SK-N-SH treated with all-trans-retinoic acid at 6 μM for 48 hours (cell line): ENCODE results near the gene TRIM2.

Experiments
- ATAC-seq: fragments of 200-7000 bp; cut with Tn5 transposase; 3 replicates; pipeline ENCODE4 v1.9.1; 2020; ENCODE audit warnings: mild to moderate bottlenecking, moderate library complexity
- ARNTL ChIP-seq: fragments of 450-650 bp; formaldehyde crosslinking; IDR thresholded peaks from 2 replicates; pipeline ENCODE4 v1.5.0; 2020; ENCODE audit warnings: low read depth, mild to moderate bottlenecking, moderate library complexity, borderline replicate concordance
- BACH2 ChIP-seq: fragments of 250-450 bp; sonication (Bioruptor Pico); IDR thresholded peaks from 2 replicates; pipeline ENCODE4 v1.9.0; 2021; ENCODE audit warnings: mild to moderate bottlenecking, borderline replicate concordance
- CREB5 ChIP-seq: fragments of 250-450 bp; sonication (Bioruptor Pico); IDR thresholded peaks from 2 replicates; pipeline ENCODE4 v1.5.1; 2020; ENCODE audit warnings: low read depth, mild to moderate bottlenecking, moderate library complexity
- CSDC2 ChIP-seq: fragments of 250-450 bp; sonication (Bioruptor Pico); IDR thresholded peaks from 2 replicates; pipeline ENCODE4 v1.5.0; 2020; ENCODE audit warnings: mild to moderate bottlenecking, moderate library complexity
- ESRRG ChIP-seq: fragments of 250-450 bp; sonication (Bioruptor Pico); IDR thresholded peaks from 2 replicates; pipeline ENCODE4 v1.6.1; 2021; ENCODE audit warnings: mild to moderate bottlenecking
- GLIS3 ChIP-seq: fragments of 250-450 bp; sonication (Bioruptor Pico); IDR thresholded peaks from 2 replicates; pipeline ENCODE4 v1.5.0; 2020; ENCODE audit warnings: mild to moderate bottlenecking, moderate library complexity
- ISL1 ChIP-seq: fragments of 250-450 bp; sonication (Bioruptor Pico); IDR thresholded peaks from 2 replicates; pipeline ENCODE4 v2.1.2; 2022; ENCODE audit warnings: mild to moderate bottlenecking, moderate library complexity
- OSR1 ChIP-seq: fragments of 250-450 bp; sonication (Bioruptor Pico); IDR thresholded peaks from 2 replicates; pipeline ENCODE4 v1.8.0; 2022; ENCODE audit warnings: moderate library complexity, mild to moderate bottlenecking, inconsistent platforms
- PATZ1 ChIP-seq: fragments of 250-450 bp; sonication (Bioruptor Pico); IDR thresholded peaks from 2 replicates; pipeline ENCODE4 v1.8.0; 2020; ENCODE audit warnings: mild to moderate bottlenecking, moderate library complexity, borderline replicate concordance
- POU6F1 ChIP-seq: fragments of 250-450 bp; sonication (Bioruptor Pico); IDR thresholded peaks from 2 replicates; pipeline ENCODE4 v1.8.0; 2021; ENCODE audit warnings: low read depth, mild to moderate bottlenecking, moderate library complexity, borderline replicate concordance
- PPARA ChIP-seq: fragments of 250-450 bp; sonication (Bioruptor Pico); IDR thresholded peaks from 2 replicates; pipeline ENCODE4 v1.5.0; 2020; ENCODE audit warnings: mild to moderate bottlenecking, borderline replicate concordance
- RARB ChIP-seq: fragments of 250-450 bp; sonication (Bioruptor Pico); IDR thresholded peaks from 2 replicates; pipeline ENCODE4 v1.8.0; 2021; ENCODE audit warnings: mild to moderate bottlenecking, moderate library complexity
- SNAI2 ChIP-seq: fragments of 250-450 bp; sonication (Bioruptor Pico); IDR thresholded peaks from 2 replicates; pipeline ENCODE4 v1.5.0; 2020; ENCODE audit warnings: mild to moderate bottlenecking, moderate library complexity
- TCF4 ChIP-seq: fragments of 250-450 bp; sonication (Bioruptor Pico); IDR thresholded peaks from 2 replicates; pipeline ENCODE4 v1.8.0; 2021; ENCODE audit warnings: mild to moderate bottlenecking, moderate library complexity, borderline replicate concordance
- TOX ChIP-seq: fragments of 250-450 bp; sonication (Bioruptor Pico); IDR thresholded peaks from 2 replicates; pipeline ENCODE4 v1.8.0; 2021; ENCODE audit warnings: mild to moderate bottlenecking, moderate library complexity, borderline replicate concordance
- TSHZ2 ChIP-seq: fragments of 250-450 bp; sonication (Bioruptor Pico); IDR thresholded peaks from 2 replicates; pipeline ENCODE4 v1.5.0; 2020; ENCODE audit warnings: mild to moderate bottlenecking, moderate library complexity
- ZC3H10 ChIP-seq: fragments of 250-450 bp; sonication (Bioruptor Pico); IDR thresholded peaks from 2 replicates; pipeline ENCODE4 v1.5.1; 2021; ENCODE audit warnings: mild to moderate bottlenecking, moderate library complexity
- ZFP3 ChIP-seq: fragments of 250-450 bp; sonication (Bioruptor Pico); IDR thresholded peaks from 2 replicates; pipeline ENCODE4 v1.5.0; 2020; ENCODE audit warnings: mild to moderate bottlenecking, moderate library complexity
- ZFP30 ChIP-seq: fragments of 450-650 bp; formaldehyde crosslinking; IDR thresholded peaks from 2 replicates; pipeline ENCODE4 v1.5.0; 2022; ENCODE audit warnings: mild to moderate bottlenecking, moderate library complexity
- ZNF565 ChIP-seq: fragments of 450-650 bp; formaldehyde crosslinking; conservative IDR thresholded peaks from 2 replicates; pipeline ENCODE4 v1.5.0; 2020; ENCODE audit warnings: low read depth, mild to moderate bottlenecking, moderate library complexity
- ZNF70 ChIP-seq: fragments of 450-650 bp; formaldehyde crosslinking; IDR thresholded peaks from 2 replicates; pipeline ENCODE4 v1.5.0; 2020; ENCODE audit warnings: mild to moderate bottlenecking, moderate library complexity
- ZNF8 ChIP-seq: fragments of 450-650 bp; formaldehyde crosslinking; IDR thresholded peaks from 2 replicates; pipeline ENCODE4 v1.5.0; 2020; ENCODE audit warnings: mild to moderate bottlenecking, moderate library complexity

Gene TRIM2

GRCh38 chr4:153204728-153205648, 745 bp downstream of the TRIM2 start:
- TF ChIP-seq ZFP3 (no peak), RARB (CRISPR knock-in tag) (no peak), CREB5 (CRISPR knock-in tag) (no peak), TSHZ2 (CRISPR knock-in tag) (no peak), GLIS3 (CRISPR knock-in tag) (no peak), ARNTL (no peak), PATZ1 (CRISPR knock-in tag) (no peak), POU6F1 (no peak), ZNF565 (CRISPR knock-in tag) (no peak), ZFP30 (no peak), ISL1 (CRISPR knock-in tag) (no peak), ZC3H10 (no peak), PPARA (CRISPR knock-in tag) (no peak), TOX (CRISPR knock-in tag) (no peak), OSR1 (CRISPR knock-in tag) (no peak)
- no peak for ATAC-seq

GRCh38 chr4:153205757-153206156, 1.5 kb downstream of the TRIM2 start:
- no peak for TF ChIP-seq TOX (CRISPR knock-in tag)
- TF ChIP-seq SNAI2: no peak
- no peak for TF ChIP-seq CSDC2 (CRISPR knock-in tag)
- no peak for TF ChIP-seq OSR1 (CRISPR knock-in tag)
- TF ChIP-seq ARNTL: no peak
- TF ChIP-seq ESRRG (CRISPR knock-in tag): no peak
- no peak for TF ChIP-seq RARB (CRISPR knock-in tag)
- TF ChIP-seq POU6F1: no peak
- TF ChIP-seq TCF4: no peak
- no peak for TF ChIP-seq ZFP30
- TF ChIP-seq ZNF565 (CRISPR knock-in tag): no peak
- no peak for TF ChIP-seq BACH2 (CRISPR knock-in tag)
- ATAC-seq: peak; percentile 47

- TF ChIP-seq ZFP30: no peak
- TF ChIP-seq OSR1 (CRISPR knock-in tag): no peak
- TF ChIP-seq TOX (CRISPR knock-in tag): no peak
- no peak for TF ChIP-seq CREB5 (CRISPR knock-in tag)
- TF ChIP-seq PPARA (CRISPR knock-in tag): no peak
- no peak for TF ChIP-seq ZNF565 (CRISPR knock-in tag)
- no peak for TF ChIP-seq CSDC2 (CRISPR knock-in tag)
- TF ChIP-seq POU6F1: no peak
- no peak for TF ChIP-seq ZC3H10
- no peak for TF ChIP-seq ESRRG (CRISPR knock-in tag)
- TF ChIP-seq ZFP3: no peak
- TF ChIP-seq ZNF8 (CRISPR knock-in tag): no peak
- no peak for TF ChIP-seq TCF4
- TF ChIP-seq ZNF70: no peak
- no peak for TF ChIP-seq SNAI2
- no peak for TF ChIP-seq ARNTL
- ATAC-seq: no peak
These were observed 2.3 kb downstream of the TRIM2 start for GRCh38 chr4:153206534-153206933.
